Endothelial cell of umbilical vein (primary cell): Measurements from ENCODE around the gene MAN1A2. TPM values are rescaled to one million over a fixed set of nuclear protein-coding genes. Genes with fewer than 3 reads are reported as not detected.

Experiments used
- BruUV-seq: library from RNA; stranded (reverse); fragments of 400-500 nt; replicated peaks from 2 replicates; lab custom pipeline; 2021; lab: Mats Ljungman, UMichigan
- CTCF ChIA-PET: fragments of 300-600, 350-600 bp; sonication (Branson Sonifier 250); formaldehyde crosslinking; loops from one replicate; lab custom pipeline; 2021; ENCODE audit warnings: antibody characterized with exemption, inconsistent platforms; lab: Charles Lee
- POLR2A ChIA-PET: fragments of 300-600, 350-600 bp; sonication (Branson Sonifier 250); formaldehyde crosslinking; loops from one replicate; lab custom pipeline; 2021; ENCODE audit warnings: antibody characterized with exemption, inconsistent platforms; lab: Charles Lee
- DNase-seq: peaks from one replicate; pipeline ENCODE4 v3.0.0-alpha.2; 2011; ENCODE audit warnings: low read depth, low spot score
- FAIRE-seq: peaks from 2 replicates; lab custom pipeline; 2011; peaks lifted over from hg19 to GRCh38; lab: Jason Lieb, UNC
- H2AFZ ChIP-seq: 2 replicates; pipeline ENCODE4 v1.6.0; 2012; ENCODE audit warnings: low read depth, low read length, control low read depth, inconsistent platforms
- H3K27ac ChIP-seq: 2 replicates; pipeline ENCODE4 v1.5.1; 2011; ENCODE audit warnings: low read depth, mild to moderate bottlenecking, control low read depth, low read length, moderate library complexity; ENCODE audit not compliant: insufficient read depth
- H3K27me3 ChIP-seq, 2 experiments: 2 replicates each; pipeline versions ENCODE4 v1.6.0 to v1.6.1; 2011; ENCODE audit warnings: low read length in 2 of 2, mixed read lengths in 1 of 2; ENCODE audit not compliant: control insufficient read depth in 2 of 2, insufficient read depth in 2 of 2
- H3K36me3 ChIP-seq, 2 experiments: 2 replicates in 1 of 2; 3 replicates in 1 of 2; pipeline ENCODE4 v1.5.1; 2011; ENCODE audit warnings: low read length in 2 of 2, mild to moderate bottlenecking in 1 of 2, moderate library complexity in 1 of 2; ENCODE audit not compliant: control insufficient read depth in 2 of 2, insufficient read depth in 2 of 2; ENCODE audit errors: extremely low read depth in 1 of 2
- H3K4me1 ChIP-seq: 3 replicates; pipeline ENCODE4 v1.5.1; 2011; ENCODE audit warnings: mild to moderate bottlenecking, low read length; ENCODE audit not compliant: control insufficient read depth, insufficient read depth; ENCODE audit errors: extremely low read depth
- H3K4me2 ChIP-seq: 2 replicates; pipeline ENCODE4 v1.6.1; 2011; ENCODE audit warnings: low read length, control low read depth, mixed read lengths; ENCODE audit not compliant: insufficient read depth
- H3K4me3 ChIP-seq, 3 experiments: fragments of 200-600 bp in 1 of 3; sonication (generic), shearing (Covaris generic) in 1 of 3; replicated peaks in 1 of 3; 2 replicates each; pipeline ENCODE4 v1.5.1; 2011 to 2016; ENCODE audit warnings: control low read depth in 3 of 3, low read length in 3 of 3, mild to moderate bottlenecking in 2 of 3, inconsistent platforms in 1 of 3, low read depth in 1 of 3, moderate library complexity in 1 of 3; ENCODE audit not compliant: insufficient read depth in 1 of 3
- H3K79me2 ChIP-seq: 2 replicates; pipeline ENCODE4 v1.6.0; 2012; ENCODE audit warnings: low read length, inconsistent platforms; ENCODE audit not compliant: control insufficient read depth, insufficient read depth
- H3K9ac ChIP-seq: replicated peaks from 2 replicates; pipeline ENCODE3; 2011; ENCODE audit warnings: low read length, control low read depth; ENCODE audit not compliant: insufficient read depth; ENCODE audit errors: extremely low read depth
- H3K9me1 ChIP-seq: replicated peaks from 3 replicates; pipeline ENCODE4 v1.6.0; 2011; ENCODE audit warnings: mild to moderate bottlenecking, low read length; ENCODE audit not compliant: control insufficient read depth, insufficient read depth; ENCODE audit errors: extremely low read depth
- H3K9me3 ChIP-seq: replicated peaks from 2 replicates; pipeline ENCODE4 v1.5.1; 2012; ENCODE audit warnings: low read length, inconsistent platforms; ENCODE audit not compliant: control insufficient read depth, insufficient read depth
- H4K20me1 ChIP-seq: replicated peaks from 2 replicates; pipeline ENCODE3; 2011; ENCODE audit warnings: mild to moderate bottlenecking, low read length; ENCODE audit not compliant: control insufficient read depth, insufficient read depth; ENCODE audit errors: extremely low read depth
- CTCF ChIP-seq, 2 donors: IDR thresholded peaks; 1 replicate in 1 of 2; 2 replicates in 1 of 2; pipeline ENCODE4 v1.5.1; 2011; ENCODE audit warnings: low read length in 2 of 2, mild to moderate bottlenecking in 2 of 2, moderate library complexity in 2 of 2, control low read depth in 1 of 2, inconsistent platforms in 1 of 2, low read depth in 1 of 2; ENCODE audit not compliant: insufficient read depth in 1 of 2; ENCODE audit errors: extremely low read depth in 1 of 2
- EZH2 ChIP-seq: IDR thresholded peaks from 2 replicates; pipeline ENCODE4 v1.6.1; 2012; ENCODE audit warnings: borderline replicate concordance, low read depth, mild to moderate bottlenecking, moderate library complexity, low read length, inconsistent platforms; ENCODE audit not compliant: severe bottlenecking
- FOS ChIP-seq: IDR thresholded peaks from 2 replicates; pipeline ENCODE4 v1.6.1; 2011; ENCODE audit warnings: mild to moderate bottlenecking, low read length, moderate library complexity, borderline replicate concordance; ENCODE audit not compliant: insufficient read depth
- GATA2 ChIP-seq: IDR thresholded peaks from 2 replicates; pipeline ENCODE4 v1.7.0; 2011; ENCODE audit warnings: low read depth, mild to moderate bottlenecking, moderate library complexity, mixed read lengths, low read length; ENCODE audit not compliant: insufficient read length, insufficient read depth
- JUN ChIP-seq: IDR thresholded peaks from 2 replicates; pipeline ENCODE4 v1.6.1; 2011; ENCODE audit warnings: borderline replicate concordance, low read depth; ENCODE audit not compliant: insufficient read length, insufficient read depth
- MAX ChIP-seq: IDR thresholded peaks from 2 replicates; pipeline ENCODE4 v1.6.1; 2011; ENCODE audit not compliant: insufficient read depth, insufficient read length
- MYC ChIP-seq: IDR thresholded peaks from one replicate; pipeline ENCODE4 v1.6.1; 2011; ENCODE audit warnings: mild to moderate bottlenecking, low read depth, low read length
- POLR2A ChIP-seq: IDR thresholded peaks from 2 replicates; pipeline ENCODE4 v1.6.1; 2012; ENCODE audit warnings: low read depth, mild to moderate bottlenecking, control low read depth, low read length
- POLR2AphosphoS5 ChIP-seq: IDR thresholded peaks from 2 replicates; pipeline ENCODE4 v1.6.1; 2012; ENCODE audit warnings: low read depth, mild to moderate bottlenecking, control low read depth, low read length, moderate library complexity; ENCODE audit not compliant: insufficient read depth
- dilution Hi-C: fragments of 300-500 bp; cut with MboI; formaldehyde crosslinking; loops from one replicate; pipeline ENCODE4 v1.15.0; 2019; ENCODE audit warnings: low sequenced_read_pairs; ENCODE audit not compliant: extremely low pct_ligation_motif_present
- intact Hi-C: fragments of 100-400 bp; cut with micrococcal nuclease; formaldehyde crosslinking; loops from one replicate; pipeline ENCODE4 v1.10.0; 2022
- polyA plus RNA-seq, 4 experiments: library from polyadenylated mRNA; depleted of rRNA in 3 of 4; stranded (reverse) in 3 of 4; unstranded in 1 of 4; fragments of >200 nt; gene quantifications; 2 replicates each; pipeline versions ENCODE4 v1.2.1 to v1.2.3, GENCODE V29; 2011 to 2012; ENCODE audit warnings: missing spikeins in 1 of 4
- total RNA-seq: library from RNA; stranded (reverse); gene quantifications from 2 replicates; pipeline ENCODE4 v1.2.3, GENCODE V29; 2021

Gene MAN1A2
- total and polyA plus RNA-seq, 2 donors (not counting 3 experiments of a cell fraction or from before 2014, with no cell fraction given), result 13.5 to 36.2 TPM

- no peak for FAIRE-seq
- POLR2A ChIA-PET, result no interaction called here
Measured at GRCh38 chr1:117570988-117571409, 203.8 kb downstream of the MAN1A2 start.

GRCh38 chr1:117571496-117571895 is 204.2 kb downstream of the MAN1A2 start:
- no peak for DNase-seq
- H3K79me2 ChIP-seq, result no peaks in the 10 kb centered on the region
- no peaks in the 10 kb centered on the region for H4K20me1 ChIP-seq
- peaks cover 3 to 4% of the 10 kb centered on the region in 2 experiments for H3K27me3 ChIP-seq
- no peak overlapping the region for H3K9ac ChIP-seq
- no peak for FAIRE-seq
- dilution Hi-C loops (no loop called here), intact Hi-C loops (no loop called here)
- ChIA-PET POLR2A (no interaction called here), CTCF (interaction anchor here (0.7 to 1.7 kb wide), 2 partner anchors 22 to 182 kb away, joined by 3 to 7 read pairs; no protein-coding TSS in a partner anchor)
- no peak overlapping the region for H3K27ac ChIP-seq
- no peak for TF ChIP-seq MYC
- TF ChIP-seq EZH2, result no peak
- TF ChIP-seq JUN, result no peak
- TF ChIP-seq CTCF (IDR thresholded peaks at IDR 0.05; ENCODE audit: extremely low read depth in 1 of 2, insufficient read depth in 1 of 2, low read depth in 1 of 2, low read length in 2 of 2), result no peak
- TF ChIP-seq MAX, result no peak
- no peak for TF ChIP-seq POLR2AphosphoS5
- TF ChIP-seq FOS, result no peak
- TF ChIP-seq POLR2A, result no peak
- TF ChIP-seq GATA2, result no peak
- no peaks in the 10 kb centered on the region for H3K4me1 ChIP-seq
- H2AFZ ChIP-seq, result no peak overlapping the region
- no TSS peak for BruUV-seq
- H3K9me1 ChIP-seq, result no peaks in the 10 kb centered on the region
- H3K9me3 ChIP-seq, result no peaks in the 10 kb centered on the region
- H3K4me3 ChIP-seq, result no peak overlapping the region
- H3K4me2 ChIP-seq, result no peak overlapping the region
- H3K36me3 ChIP-seq, result no peaks in the 10 kb centered on the region

More at GRCh38 chr1:117570988-117571409, 203.8 kb downstream of the MAN1A2 start:
- no peak for DNase-seq
- Histone ChIP-seq H3K36me3 (no peaks in the 10 kb centered on the region), H3K9me1 (no peaks in the 10 kb centered on the region), H3K9me3 (no peaks in the 10 kb centered on the region), H2AFZ (no peak overlapping the region), H4K20me1 (no peaks in the 10 kb centered on the region), H3K27ac (no peak overlapping the region), H3K4me2 (no peak overlapping the region), H3K4me3 (no peak overlapping the region), H3K9ac (no peak overlapping the region), H3K4me1 (no peaks in the 10 kb centered on the region), H3K27me3 (peaks cover 3 to 4% of the 10 kb centered on the region in 2 experiments), H3K79me2 (no peaks in the 10 kb centered on the region)
- CTCF ChIA-PET, result interaction anchor here (0.7 to 1.7 kb wide), 2 partner anchors 22 to 182 kb away, joined by 3 to 7 read pairs; no protein-coding TSS in a partner anchor
- dilution Hi-C loops (no loop called here), intact Hi-C loops (no loop called here)
- TF ChIP-seq FOS (no peak), MAX (no peak)
- no TSS peak for BruUV-seq
